ENCODE measurements around the gene NEK11.
"Not testable (repeated sequence)": the region's sequence is repeated elsewhere in the genome, so short reads cannot be mapped to it uniquely, and the experiment has no call there.

The NEK11 gene

GRCh38 chr3:131357275-131357674 is 330.6 kb downstream of the NEK11 start:
- TF ChIP-seq, protein P1, sequence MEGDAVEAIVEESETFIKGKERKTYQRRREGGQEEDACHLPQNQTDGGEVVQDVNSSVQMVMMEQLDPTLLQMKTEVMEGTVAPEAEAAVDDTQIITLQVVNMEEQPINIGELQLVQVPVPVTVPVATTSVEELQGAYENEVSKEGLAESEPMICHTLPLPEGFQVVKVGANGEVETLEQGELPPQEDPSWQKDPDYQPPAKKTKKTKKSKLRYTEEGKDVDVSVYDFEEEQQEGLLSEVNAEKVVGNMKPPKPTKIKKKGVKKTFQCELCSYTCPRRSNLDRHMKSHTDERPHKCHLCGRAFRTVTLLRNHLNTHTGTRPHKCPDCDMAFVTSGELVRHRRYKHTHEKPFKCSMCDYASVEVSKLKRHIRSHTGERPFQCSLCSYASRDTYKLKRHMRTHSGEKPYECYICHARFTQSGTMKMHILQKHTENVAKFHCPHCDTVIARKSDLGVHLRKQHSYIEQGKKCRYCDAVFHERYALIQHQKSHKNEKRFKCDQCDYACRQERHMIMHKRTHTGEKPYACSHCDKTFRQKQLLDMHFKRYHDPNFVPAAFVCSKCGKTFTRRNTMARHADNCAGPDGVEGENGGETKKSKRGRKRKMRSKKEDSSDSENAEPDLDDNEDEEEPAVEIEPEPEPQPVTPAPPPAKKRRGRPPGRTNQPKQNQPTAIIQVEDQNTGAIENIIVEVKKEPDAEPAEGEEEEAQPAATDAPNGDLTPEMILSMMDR (conservative IDR thresholded peaks at IDR 0.05; ENCODE audit: low read depth, low read length): no peak
- H3K4me3 ChIP-seq (ENCODE audit: low read depth, low read length): no peak overlapping the region
- no peak for DNase-seq (ENCODE audit: low read depth)

DNA sequence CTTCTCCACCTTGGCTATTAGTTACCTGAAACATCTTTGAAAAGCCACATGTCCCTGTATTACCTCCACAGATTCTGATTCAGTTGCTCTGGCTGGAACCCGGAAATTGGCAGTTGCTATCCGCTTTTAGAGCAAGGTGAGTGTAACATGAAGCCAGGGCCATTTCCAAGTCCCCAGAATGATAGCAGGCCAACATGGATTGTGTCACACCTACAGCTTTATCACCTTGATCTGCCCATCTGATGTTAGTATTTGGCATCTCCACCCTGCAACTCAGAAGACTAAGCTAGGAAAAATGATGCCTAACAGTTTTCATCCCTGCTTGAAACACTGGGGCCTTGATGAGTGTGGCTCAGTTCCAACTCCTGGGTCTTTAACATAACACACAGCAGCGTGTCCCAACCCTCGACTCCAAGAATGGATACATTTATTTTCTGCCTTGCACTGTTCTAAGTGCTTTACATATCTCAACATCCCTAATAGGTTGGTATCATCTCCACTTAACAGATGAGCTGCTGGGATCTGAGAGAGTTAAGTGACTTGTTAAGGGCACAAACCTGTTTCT is 333.6 kb downstream of the NEK11 start:
- TF ChIP-seq, protein P1 (conservative IDR thresholded peaks at IDR 0.05; ENCODE audit: low read depth, low read length): no peak

GRCh38 chr3:131361066-131361463 is 334.4 kb downstream of the NEK11 start:
- not testable (repeated sequence) for H3K4me3 ChIP-seq (ENCODE audit: low read depth, low read length); DNase-seq (ENCODE audit: low read depth)

More for the DNA sequence above, 333.6 kb downstream of the NEK11 start:
- no peak overlapping the region for H3K4me3 ChIP-seq (ENCODE audit: low read depth, low read length)
- DNase-seq (ENCODE audit: low read depth): no peak

DNA sequence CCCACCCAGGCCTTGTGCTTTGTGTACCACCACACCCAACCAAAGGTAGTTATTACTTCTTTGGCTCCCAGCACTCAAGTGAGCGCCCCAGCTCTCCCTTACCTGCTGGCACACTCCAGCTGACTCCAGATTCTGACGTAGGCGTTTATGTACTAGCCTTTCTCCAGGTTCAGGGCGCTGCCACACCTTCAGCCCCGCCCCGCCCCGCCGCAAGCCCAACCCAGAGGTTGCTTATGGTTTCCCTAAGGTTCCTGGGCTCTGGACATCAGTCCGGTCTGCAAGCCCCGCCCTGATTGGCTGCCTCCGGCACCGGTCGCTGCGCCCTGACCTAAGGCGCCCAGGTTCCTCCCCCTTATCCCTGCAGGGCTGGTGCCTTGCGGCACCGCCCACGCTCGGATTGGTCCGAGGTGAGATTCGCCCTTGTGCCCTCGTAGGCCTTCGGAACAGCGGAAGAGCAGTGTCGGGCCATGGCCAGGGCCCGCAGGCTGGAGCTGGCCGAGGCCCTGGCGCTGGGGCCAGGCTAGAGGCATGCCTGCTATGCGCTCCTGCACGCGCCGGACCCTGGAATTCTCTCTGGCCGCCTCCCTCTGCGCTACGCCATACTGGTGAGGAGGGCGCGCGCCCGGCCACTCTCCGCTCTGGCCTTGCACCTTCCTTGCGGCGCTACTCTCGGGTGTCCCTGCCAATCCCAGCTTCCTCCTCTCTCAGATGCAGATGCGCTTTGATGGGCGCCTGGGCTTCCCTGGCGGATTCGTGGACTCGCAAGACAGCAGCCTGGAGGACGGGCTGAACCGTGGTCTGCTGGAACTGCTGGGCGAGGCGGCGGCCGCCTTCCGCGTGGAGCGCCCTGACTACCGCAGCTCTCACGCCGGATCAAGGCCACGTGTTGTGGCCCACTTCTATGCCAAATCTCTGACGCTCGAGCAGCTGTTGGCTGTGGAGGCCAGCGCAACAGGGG is 335.1 kb downstream of the NEK11 start:
- peak; percentile 69 for DNase-seq (ENCODE audit: low read depth)
- H3K4me3 ChIP-seq (ENCODE audit: low read depth, low read length): peak overlapping the region; percentile 67
- TF ChIP-seq, protein P1 (conservative IDR thresholded peaks at IDR 0.05; ENCODE audit: low read depth, low read length): no peak

DNA sequence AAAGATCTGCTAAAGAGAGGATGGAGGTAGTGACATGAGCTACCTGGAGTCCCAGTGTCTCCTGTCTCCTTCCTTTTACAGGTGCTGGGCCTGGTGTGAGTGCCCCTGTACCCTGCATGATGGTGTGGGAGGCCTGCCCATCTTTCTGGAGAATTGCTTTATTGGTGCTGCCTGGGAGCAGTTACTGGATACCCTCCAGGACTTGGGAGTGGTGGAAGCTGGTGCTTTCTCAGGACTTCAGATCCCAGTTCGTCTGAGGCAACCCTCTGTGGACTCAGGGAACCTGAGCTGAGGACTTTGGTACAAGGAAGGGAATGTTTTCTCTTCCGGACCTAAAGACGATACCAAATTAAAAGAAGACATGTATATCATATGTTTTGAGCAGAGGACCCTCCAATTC is 336.6 kb downstream of the NEK11 start:
- DNase-seq (ENCODE audit: low read depth): no peak
- TF ChIP-seq, protein P1 (conservative IDR thresholded peaks at IDR 0.05; ENCODE audit: low read depth, low read length): no peak
- no peak overlapping the region for H3K4me3 ChIP-seq (ENCODE audit: low read depth, low read length)

DNA sequence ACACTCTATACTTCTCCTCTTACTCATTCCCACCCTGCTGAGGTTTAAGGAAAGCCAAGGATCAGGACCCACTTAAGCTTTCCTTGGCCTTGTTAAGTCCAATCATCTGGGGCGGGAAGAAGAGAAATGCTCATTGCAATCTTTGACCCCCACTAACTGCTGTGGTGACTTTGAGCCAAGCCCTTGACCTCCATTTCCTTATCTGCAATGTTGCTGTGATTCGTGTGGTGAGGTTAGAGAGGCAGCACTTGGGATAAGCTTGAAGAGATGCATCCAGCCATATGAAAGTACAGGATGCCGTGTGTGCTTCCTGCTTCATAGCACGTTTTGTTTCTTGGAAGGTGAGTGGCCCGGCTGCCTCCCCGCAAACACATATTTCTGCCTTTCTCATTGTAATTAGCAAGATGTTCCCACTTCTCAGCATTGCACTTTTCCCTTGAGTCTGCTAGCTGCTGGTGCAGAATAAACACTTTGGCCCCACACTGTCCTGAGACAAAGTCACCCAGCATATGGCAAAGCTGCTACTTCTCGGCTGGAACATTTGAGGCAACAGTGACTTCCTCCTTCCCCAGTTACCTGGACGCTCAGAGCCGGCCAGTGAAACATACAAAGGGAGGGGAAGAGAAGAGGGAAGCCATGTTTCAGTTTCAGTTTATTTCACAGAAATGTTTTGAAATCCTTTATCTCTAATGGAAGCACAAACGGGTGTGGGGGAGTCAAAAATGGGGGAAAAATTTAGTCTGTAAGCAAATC is 344.4 kb downstream of the NEK11 start:
- TF ChIP-seq, protein P1 (conservative IDR thresholded peaks at IDR 0.05; ENCODE audit: low read depth, low read length): no peak
- no peak for DNase-seq (ENCODE audit: low read depth)
- no peak overlapping the region for H3K4me3 ChIP-seq (ENCODE audit: low read depth, low read length)

- TF ChIP-seq, protein P1 (conservative IDR thresholded peaks at IDR 0.05; ENCODE audit: low read depth, low read length): no peak
- H3K4me3 ChIP-seq (ENCODE audit: low read depth, low read length): no peak overlapping the region
- no peak for DNase-seq (ENCODE audit: low read depth)
Measured at GRCh38 chr3:131371688-131372066, 345.0 kb downstream of the NEK11 start.

Data from choroid plexus epithelial cell (primary cell).